HepG2 (cell line): Measurements from ENCODE around the gene INO80B. TPM values are rescaled to one million over a fixed set of nuclear protein-coding genes. Genes with fewer than 3 reads are reported as not detected.
A peak's percentile ranks its signal among the peaks of the same experiment; 100 is the strongest.

Source experiments
- GATAD1 ChIP-seq: IDR thresholded peaks from 2 replicates; pipeline ENCODE4 v1.6.1; 2016; ENCODE audit warnings: missing genetic modification reagents, missing compliant biosample characterization
- GMEB2 ChIP-seq: IDR thresholded peaks from 2 replicates; pipeline ENCODE4 v1.6.1; 2016; ENCODE audit warnings: missing biosample characterization, missing genetic modification reagents, low read depth
- GTF2F1 ChIP-seq: fragments of 150-350 bp; IDR thresholded peaks from 2 replicates; pipeline ENCODE4 v1.6.1; 2014; ENCODE audit warnings: low read length
- HBP1 ChIP-seq: IDR thresholded peaks from 2 replicates; pipeline ENCODE4 v1.6.1; 2016; ENCODE audit warnings: low read depth, control low read depth
- HHEX ChIP-seq: IDR thresholded peaks from 2 replicates; pipeline ENCODE4 v1.6.1; 2016; ENCODE audit warnings: control low read depth
- HOXA5 ChIP-seq: sonication (generic); formaldehyde crosslinking; IDR thresholded peaks from 2 replicates; pipeline ENCODE4 v1.4.0; 2020; ENCODE audit warnings: missing genetic modification reagents
- KDM5A ChIP-seq: fragments of 200-600 bp; sonication (generic); IDR thresholded peaks from 2 replicates; pipeline ENCODE4 v1.7.0; 2018; ENCODE audit warnings: antibody characterized with exemption, mild to moderate bottlenecking, low read length, borderline replicate concordance
- MAFF ChIP-seq: IDR thresholded peaks from 2 replicates; pipeline ENCODE4 v1.6.1; 2011; ENCODE audit warnings: low read depth, low read length, improper control_type of control experiment
- MED8 ChIP-seq: sonication (generic); formaldehyde crosslinking; IDR thresholded peaks from 2 replicates; pipeline ENCODE4 v1.8.1; 2023; ENCODE audit warnings: mild to moderate bottlenecking, missing genetic modification reagents; ENCODE audit not compliant: insufficient replicate concordance
- MEIS2 ChIP-seq: sonication (generic); formaldehyde crosslinking; IDR thresholded peaks from 2 replicates; pipeline ENCODE4 v1.9.0; 2021; ENCODE audit warnings: mild to moderate bottlenecking, missing genetic modification reagents
- MIXL1 ChIP-seq: IDR thresholded peaks from 2 replicates; pipeline ENCODE4 v1.6.1; 2016
- NRL ChIP-seq: sonication (generic); formaldehyde crosslinking; IDR thresholded peaks from 2 replicates; pipeline ENCODE4 v1.5.0; 2020; ENCODE audit warnings: missing genetic modification reagents, mild to moderate bottlenecking, moderate library complexity, borderline replicate concordance
- SMAD9 ChIP-seq: sonication (generic); formaldehyde crosslinking; IDR thresholded peaks from 2 replicates; pipeline ENCODE4 v1.5.1; 2020; ENCODE audit warnings: mild to moderate bottlenecking, missing genetic modification reagents
- SSRP1 ChIP-seq: IDR thresholded peaks from 2 replicates; pipeline ENCODE4 v1.6.1; 2016; ENCODE audit warnings: control low read depth
- THAP8 ChIP-seq: sonication (generic); formaldehyde crosslinking; IDR thresholded peaks from 2 replicates; pipeline ENCODE4 v1.5.1; 2020; ENCODE audit warnings: missing genetic modification reagents, mild to moderate bottlenecking, borderline replicate concordance
- USF2 ChIP-seq, 2 experiments: sonication (generic) in 1 of 2; formaldehyde crosslinking in 1 of 2; IDR thresholded peaks; 2 replicates each; pipeline versions ENCODE4 v1.5.1 to v1.6.1; 2011 to 2020; ENCODE audit warnings: borderline replicate concordance in 1 of 2, low read depth in 1 of 2, low read length in 1 of 2, mild to moderate bottlenecking in 1 of 2, missing genetic modification reagents in 1 of 2, moderate library complexity in 1 of 2
- ZBTB7B ChIP-seq: sonication (generic); formaldehyde crosslinking; IDR thresholded peaks from 2 replicates; pipeline ENCODE4 v1.4.0; 2020; ENCODE audit warnings: missing genetic modification reagents
- ZFP41 ChIP-seq: sonication (generic); formaldehyde crosslinking; IDR thresholded peaks from 2 replicates; pipeline ENCODE4 v1.4.0; 2020; ENCODE audit warnings: mild to moderate bottlenecking, missing genetic modification reagents, borderline replicate concordance
- ZNF17 ChIP-seq: sonication (generic); formaldehyde crosslinking; IDR thresholded peaks from 2 replicates; pipeline ENCODE4 v1.5.0; 2020; ENCODE audit warnings: mild to moderate bottlenecking, missing genetic modification reagents
- ZNF484 ChIP-seq: sonication (generic); formaldehyde crosslinking; IDR thresholded peaks from 2 replicates; pipeline ENCODE4 v1.5.1; 2020; ENCODE audit warnings: mild to moderate bottlenecking, low read depth, missing genetic modification reagents, borderline replicate concordance
- ZNF513 ChIP-seq: sonication (generic); formaldehyde crosslinking; conservative IDR thresholded peaks from 2 replicates; pipeline ENCODE4 v1.5.0; 2020; ENCODE audit warnings: missing genetic modification reagents
- ZNF598 ChIP-seq: sonication (generic); formaldehyde crosslinking; IDR thresholded peaks from 2 replicates; pipeline ENCODE4 v1.5.1; 2020; ENCODE audit warnings: mild to moderate bottlenecking, missing genetic modification reagents, borderline replicate concordance
- polyA plus RNA-seq, 8 experiments: library from polyadenylated mRNA; depleted of rRNA in 3 of 8; stranded (reverse) in 7 of 8; unstranded in 1 of 8; fragments of >200 nt; fragmentation: Illumina TruSeq in 4 of 8; extraction: Trizol in 4 of 8; gene quantifications; 2 replicates each; pipeline versions ENCODE4 v1.2.1 to v1.2.3, GENCODE V29; 2011 to 2016; ENCODE audit warnings: low read depth in 4 of 8, missing spikeins in 1 of 8, mixed read lengths in 1 of 8; ENCODE audit not compliant: insufficient read depth in 1 of 8
- total RNA-seq, 5 experiments: library from RNA; depleted of rRNA; stranded (reverse); fragments of >200 nt; fragmentation: Illumina TruSeq; extraction: Trizol; gene quantifications; 2 replicates each; pipeline ENCODE4 v1.2.3, GENCODE V29; 2016; ENCODE audit warnings: low read depth in 1 of 5

The INO80B gene
- total and polyA plus RNA-seq, 2 of the 13 experiments (the other 11 are each of a cell fraction or from before 2014, with no cell fraction given), result 6.2 to 14.5 TPM

- TF ChIP-seq USF2 (IDR thresholded peaks at IDR 0.05; ENCODE audit: low read depth, low read length) (no peak), USF2 (CRISPR knock-in tag; IDR thresholded peaks at IDR 0.05; ENCODE audit: borderline replicate concordance) (no peak), NRL (CRISPR knock-in tag) (no peak), MED8 (CRISPR knock-in tag) (no peak), ZNF17 (CRISPR knock-in tag) (no peak), MEIS2 (no peak), MAFF (no peak), MIXL1 (CRISPR knock-in tag) (0 out of 2 replicates have a peak, but pooled peaks have one; percentile 28), GATAD1 (CRISPR knock-in tag) (no peak), ZNF513 (CRISPR knock-in tag) (no peak), KDM5A (no peak), ZNF598 (0 out of 2 replicates have a peak, but pooled peaks have one; percentile 31), HOXA5 (CRISPR knock-in tag) (no peak; the same call in 1 of the 2 replicates), SSRP1 (no peak), GTF2F1 (no peak), HBP1 (no peak; the same call in 1 of the 2 replicates), HHEX (no peak), GMEB2 (CRISPR knock-in tag) (no peak), THAP8 (no peak), SMAD9 (CRISPR knock-in tag) (no peak), ZNF484 (no peak), ZFP41 (CRISPR knock-in tag) (no peak), ZBTB7B (no peak)
These were observed 41.7 kb upstream of the INO80B start (continued) for GRCh38 chr2:74413001-74413698.
